Stimulated activated CD4-positive, alpha-beta T cell treated with anti-CD3 and anti-CD28 coated beads, TNF-alpha, amount 100 ng/mL, for 24 hours (primary cell): ENCODE measurements around the gene SEMA6D.

Experiments used
- DNase-seq, 3 experiments: peaks; one replicate each; pipeline ENCODE4 v3.0.0-alpha.2; 2020; ENCODE audit warnings: low read depth in 3 of 3

SEMA6D gene

DNA sequence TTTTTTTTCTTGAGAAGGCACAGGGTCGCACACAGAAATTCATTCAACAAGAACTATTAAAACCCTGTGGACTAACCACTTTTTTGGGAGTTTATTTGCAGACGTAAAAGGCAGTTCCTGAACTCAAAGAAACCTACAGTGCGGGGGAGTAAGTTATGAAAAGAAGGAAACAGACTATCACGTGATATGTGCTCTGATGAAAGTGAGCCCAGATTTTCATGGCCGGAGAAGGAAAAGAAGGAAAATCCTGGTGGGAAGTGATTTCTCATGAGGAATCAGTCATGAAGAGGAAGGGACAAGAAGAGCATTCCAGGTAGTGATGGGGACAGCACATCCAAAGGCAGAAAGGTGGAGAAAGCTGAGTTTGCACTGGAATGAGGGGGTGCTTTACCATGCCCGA lies 26.1 kb downstream of the SEMA6D start:
- no peak for DNase-seq

DNA sequence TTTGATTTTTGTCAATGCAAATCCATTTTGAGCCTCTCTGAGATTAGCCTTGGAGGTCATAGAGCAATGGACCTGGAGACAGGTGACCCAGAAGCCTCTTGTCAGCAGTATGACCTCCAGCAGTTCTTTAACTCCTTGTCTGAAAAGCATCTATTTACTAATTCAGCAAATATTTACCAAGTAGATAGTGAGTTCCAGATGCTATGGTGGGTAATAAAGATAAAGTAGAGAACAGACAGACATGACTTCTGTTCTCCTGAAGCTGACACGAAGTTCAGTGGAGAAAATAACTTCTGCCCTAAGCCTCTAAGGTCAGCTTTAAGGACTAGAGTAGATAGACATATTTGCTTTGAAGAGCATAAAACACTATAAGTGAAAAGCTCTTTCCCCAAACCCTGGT lies 26.6 kb downstream of the SEMA6D start:
- DNase-seq = no peak

DNA sequence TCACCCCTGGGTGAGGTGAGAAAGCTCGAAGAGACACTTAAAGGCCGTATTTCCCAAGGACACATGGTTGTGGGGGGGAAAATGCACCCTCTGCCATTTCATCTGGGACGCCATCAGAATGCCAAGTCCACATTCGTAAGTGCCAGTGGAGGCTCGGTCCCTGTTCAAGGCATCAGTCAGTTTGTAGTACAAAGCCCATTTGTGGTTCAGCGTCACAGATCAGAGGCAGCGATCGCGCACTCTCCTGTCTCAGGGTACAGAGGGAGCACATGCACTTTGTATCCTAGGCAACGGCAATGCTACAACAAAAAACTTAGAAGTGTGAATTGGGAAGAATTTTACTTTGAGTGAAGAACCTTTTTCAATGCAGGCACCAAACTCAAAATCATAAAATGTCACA lies 27.2 kb downstream of the SEMA6D start:
- no peak for DNase-seq

DNA sequence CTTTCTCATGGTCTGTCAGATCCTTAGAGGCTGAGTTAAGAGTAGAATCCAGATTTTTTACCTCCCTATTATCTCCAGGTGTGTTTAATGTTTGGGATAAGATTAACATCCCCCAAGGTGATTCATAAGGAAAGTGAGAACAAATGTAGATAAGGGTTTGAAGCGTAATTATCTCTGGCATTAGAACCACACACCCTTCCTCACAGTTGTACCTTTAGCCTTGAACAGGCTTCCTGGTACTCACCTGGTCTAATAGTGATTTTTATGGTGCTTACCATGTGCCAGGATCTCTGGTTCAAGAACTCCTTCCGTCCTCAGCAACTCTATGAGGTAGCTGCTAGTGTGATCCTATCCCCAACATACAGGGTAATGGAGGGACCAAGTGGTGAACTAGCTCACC lies 27.7 kb downstream of the SEMA6D start:
- no peak for DNase-seq

DNA sequence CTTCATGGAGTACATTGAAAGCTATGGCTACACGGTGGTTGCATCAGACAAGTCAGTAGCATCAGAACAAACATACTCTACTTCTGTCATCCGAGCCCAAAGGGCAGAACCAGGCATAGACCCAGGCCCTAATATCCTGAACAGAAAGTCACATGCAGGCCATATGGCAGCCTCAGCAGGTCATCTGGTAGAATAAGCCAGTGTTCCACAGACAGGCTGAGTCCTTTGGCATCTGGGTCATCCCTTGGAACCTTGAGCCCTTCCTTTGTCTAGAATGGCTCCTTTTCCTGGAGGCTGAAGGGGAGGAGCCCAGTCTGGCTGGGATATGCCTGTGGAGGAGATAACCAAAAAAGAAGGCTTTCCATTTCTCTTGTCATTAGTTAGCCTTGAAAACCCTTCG lies 29.2 kb downstream of the SEMA6D start:
- DNase-seq = no peak

DNA sequence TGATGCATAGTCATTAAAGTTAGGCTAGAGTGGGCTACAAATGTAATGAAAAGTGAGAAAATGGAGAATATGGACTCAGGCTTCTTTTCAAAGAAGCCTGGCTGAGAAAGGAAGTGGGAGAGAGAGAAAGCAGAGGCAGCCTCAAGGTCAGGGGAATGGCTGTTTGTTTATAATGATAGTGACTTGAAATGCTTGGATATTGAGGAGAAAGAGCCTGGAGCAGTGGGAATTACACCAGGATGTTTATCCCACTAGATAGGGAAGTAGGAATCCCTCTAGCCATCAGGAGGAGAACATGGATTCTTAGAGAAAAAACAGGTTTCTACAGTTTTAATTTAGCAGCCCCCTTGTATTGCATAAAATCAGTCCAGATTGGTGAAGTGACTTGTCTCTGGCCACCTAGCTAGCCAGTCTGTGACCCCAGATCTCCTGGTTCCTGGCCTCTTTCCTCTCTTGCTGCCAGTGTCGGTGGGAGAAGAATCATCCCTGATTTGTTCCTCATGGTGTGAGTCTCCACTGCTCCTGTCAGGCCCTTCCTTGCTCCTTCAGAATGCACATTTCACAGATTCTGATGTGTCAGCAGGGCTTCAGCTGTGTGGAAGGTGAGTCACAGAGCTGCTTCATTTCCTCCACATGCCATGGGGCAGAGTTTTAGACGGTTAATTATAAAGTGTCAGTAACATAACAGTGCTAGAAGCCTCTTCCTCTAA lies 32.9 kb downstream of the SEMA6D start:
- no peak for DNase-seq

DNA sequence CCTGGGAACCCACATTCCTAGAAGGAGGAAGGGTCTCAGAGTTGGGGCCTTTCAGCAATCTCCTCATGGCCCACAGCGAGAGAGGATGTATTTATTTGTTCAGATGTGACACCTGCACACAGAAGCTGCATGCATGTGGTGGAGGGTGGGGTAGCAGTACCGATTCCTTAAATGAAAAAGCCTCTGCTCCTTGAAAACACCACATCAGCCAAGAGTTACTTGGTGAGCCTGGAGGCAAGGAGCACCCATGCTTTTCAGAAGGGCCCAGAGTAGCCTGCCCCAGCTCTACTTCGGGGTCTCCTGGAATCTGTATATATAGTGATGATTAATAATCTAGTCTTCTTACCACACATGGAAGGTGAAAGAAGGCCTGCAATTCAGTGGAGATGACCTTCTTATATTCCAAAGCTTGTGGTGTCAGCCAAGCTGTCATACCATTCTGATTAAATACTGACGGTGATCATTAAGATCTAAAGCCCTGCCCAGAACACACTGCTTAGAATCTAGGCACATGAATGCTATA lies 33.5 kb downstream of the SEMA6D start:
- DNase-seq = no peak

DNA sequence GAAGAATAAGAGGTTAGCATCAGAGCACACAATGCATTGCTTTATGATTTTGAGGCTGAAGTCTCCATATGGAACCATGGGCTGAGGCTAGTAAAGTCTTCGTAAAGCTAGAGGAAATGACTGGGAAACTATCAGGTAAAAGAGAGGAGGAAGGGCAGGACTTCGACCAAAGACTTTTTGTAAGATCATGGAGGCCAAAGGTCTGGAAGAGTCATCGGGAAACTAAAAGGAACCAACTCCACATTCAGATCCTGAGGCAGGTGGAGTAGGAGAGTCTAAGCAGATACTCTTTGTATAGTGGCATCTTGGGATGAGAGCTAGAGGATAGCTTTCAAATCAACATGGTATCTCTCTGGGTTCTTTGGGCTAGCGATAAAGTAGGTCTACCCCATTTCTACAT lies 36.3 kb downstream of the SEMA6D start:
- no peak for DNase-seq

DNA sequence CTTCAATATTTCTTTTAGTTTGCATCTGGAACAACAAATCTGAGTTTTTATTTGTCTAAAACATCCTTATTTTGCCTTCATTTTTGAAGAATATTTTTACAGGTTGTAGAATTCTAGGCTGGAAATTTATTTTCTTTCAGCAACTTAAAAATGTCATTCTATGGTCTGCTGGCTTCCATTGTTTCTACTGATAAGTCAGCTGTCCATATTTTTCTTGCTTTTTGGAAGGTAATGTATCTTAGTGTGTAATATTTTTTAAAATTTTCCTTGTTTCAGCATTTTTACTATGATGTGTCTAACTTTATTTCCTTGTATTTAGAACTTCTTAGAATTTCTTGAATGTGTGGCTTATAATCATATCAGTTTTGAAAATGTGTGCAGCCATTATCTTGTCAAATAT lies 37.0 kb downstream of the SEMA6D start:
- no peak for DNase-seq

DNA sequence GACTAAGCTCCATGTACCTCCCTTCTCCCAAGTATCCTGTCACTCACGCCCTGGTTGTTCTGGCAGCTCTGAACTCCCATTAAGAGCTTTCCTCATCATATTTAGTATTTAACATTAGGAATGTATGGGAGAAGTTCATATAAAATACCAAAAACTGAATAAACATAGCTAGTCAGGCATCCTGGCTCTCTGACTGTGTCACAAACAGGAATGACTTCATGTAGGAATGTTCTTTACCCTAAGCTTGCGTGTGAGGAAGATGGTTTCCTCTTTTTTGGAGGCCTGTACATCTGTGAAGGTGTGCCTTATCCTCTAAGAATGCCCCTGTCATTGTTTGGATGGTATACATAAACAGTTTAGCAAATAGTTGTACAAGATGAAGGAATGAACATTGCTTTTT lies 38.6 kb downstream of the SEMA6D start:
- DNase-seq = no peak

DNA sequence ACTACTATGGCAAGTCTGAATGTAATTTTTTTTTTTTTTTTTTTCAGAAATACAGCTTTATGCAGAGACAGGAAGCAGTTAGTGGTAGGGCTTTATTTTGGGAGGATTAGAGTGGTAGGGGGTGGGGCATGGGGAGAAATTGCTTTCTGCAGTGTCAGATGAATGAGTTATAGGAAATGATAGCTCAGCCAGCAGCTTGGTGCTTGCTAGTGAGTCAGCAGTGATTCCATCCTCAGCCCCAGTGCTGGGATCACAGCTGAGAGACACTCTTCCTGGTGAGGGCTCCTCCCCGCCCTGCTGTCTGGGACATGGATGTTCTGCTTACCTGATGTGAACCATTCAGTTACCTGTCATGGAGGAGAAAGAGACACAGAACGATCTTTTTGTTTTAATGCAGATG lies 39.6 kb downstream of the SEMA6D start:
- no peak for DNase-seq

DNA sequence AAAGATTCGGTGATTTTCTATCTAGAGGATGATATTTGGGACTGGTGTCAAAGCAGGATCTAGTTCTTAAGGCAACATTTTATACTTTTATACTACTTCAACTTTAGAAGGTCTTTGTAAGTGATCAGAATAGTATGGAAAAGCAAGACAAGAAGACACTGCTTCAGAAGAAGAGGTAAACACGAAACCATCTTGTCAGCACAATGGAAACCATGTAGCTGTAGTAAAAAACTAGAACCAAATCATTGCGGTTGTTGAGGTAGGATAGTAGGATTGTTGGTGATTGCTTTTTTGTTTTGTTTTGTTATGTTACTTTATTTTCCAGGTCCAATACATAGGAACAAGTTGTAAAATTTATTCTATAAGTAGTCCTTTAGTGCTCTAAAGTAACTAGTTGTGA lies 40.0 kb downstream of the SEMA6D start:
- no peak for DNase-seq

DNA sequence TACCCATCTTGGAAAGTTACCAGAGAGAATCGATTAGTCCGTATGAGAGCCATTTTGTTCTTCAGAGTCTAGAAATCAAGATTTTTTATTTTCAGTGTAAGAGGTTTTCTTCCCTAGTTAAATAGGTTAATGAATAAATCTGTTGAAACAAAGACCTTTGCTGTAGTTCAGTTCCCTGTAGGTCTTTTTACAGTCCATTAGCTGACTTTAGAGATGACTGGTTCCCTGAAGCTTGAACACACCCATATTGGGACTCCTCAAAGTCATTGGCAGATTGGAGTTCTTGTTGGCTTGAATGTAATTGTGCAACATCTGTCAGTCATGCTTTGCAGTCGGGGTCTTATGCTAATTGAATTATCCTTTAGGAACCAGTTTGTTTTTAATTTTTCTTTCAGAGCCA lies 45.3 kb downstream of the SEMA6D start:
- DNase-seq = no peak

DNA sequence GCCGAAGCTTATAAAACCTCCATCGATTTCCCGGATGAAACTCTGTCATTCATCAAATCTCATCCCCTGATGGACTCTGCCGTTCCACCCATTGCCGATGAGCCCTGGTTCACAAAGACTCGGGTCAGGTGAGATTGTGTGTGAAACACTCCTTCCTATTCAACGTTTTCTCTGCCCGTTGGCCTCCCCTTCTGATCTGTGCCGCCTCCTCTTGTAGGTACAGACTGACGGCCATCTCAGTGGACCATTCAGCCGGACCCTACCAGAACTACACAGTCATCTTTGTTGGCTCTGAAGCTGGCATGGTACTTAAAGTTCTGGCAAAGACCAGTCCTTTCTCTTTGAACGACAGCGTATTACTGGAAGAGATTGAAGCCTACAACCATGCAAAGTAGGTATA lies 47.4 kb downstream of the SEMA6D start:
- no peak for DNase-seq

DNA sequence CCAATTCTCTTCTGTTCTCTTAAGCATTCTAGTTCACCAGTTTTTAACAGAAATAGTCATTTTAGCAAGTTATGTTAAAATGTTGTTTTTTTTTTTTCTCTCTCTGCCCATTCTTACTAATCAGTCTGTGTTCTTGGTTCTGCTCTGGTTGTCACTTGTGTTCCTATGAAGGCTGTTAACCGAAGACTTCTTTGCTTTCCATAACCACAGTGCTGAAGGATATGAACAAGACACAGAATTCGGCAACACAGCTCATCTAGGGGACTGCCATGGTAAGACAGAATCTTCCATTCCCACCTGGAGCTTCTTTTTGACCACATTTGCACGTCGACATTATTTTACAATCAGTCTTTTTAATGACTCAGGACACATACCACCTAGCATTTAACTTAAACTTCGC lies 49.1 kb downstream of the SEMA6D start:
- DNase-seq = no peak

DNA sequence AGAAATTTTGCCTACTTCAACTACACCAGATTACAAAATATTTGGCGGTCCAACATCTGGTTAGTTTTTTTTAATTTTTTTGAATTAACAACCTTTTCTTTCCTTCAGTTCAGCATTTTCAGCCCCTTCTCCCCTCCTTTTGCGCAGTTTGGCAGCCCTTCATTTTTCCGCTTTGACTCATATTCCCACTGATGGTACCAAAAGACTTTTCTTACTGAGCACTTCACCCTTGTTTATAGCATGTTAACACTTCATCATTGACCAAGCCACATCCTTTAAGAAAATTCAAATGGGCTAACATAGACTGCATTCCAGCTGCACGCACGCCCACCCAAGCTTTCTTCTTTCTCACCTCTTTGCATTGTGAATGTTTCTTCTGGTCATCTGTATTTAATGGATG lies 49.7 kb downstream of the SEMA6D start:
- DNase-seq = no peak

DNA sequence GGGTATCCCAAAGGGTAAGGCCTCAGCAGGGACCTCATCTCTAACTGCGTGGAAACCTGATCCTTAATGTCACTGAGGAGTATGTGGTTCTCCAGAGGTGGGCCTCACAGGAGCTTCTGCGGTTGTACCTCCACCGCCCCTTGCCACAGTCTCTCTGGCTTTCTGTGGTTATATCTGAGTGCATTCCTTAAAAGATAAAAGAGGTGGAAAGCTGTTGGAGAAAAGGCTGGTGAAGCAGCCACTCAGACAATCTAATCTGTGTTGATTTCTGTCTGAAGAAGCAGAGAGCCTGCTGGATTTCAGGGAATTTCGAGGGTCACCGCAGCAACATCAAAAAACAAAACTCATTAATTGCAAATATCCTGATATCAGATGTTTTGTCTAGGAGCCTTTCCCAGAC lies 51.4 kb downstream of the SEMA6D start:
- no peak for DNase-seq

DNA sequence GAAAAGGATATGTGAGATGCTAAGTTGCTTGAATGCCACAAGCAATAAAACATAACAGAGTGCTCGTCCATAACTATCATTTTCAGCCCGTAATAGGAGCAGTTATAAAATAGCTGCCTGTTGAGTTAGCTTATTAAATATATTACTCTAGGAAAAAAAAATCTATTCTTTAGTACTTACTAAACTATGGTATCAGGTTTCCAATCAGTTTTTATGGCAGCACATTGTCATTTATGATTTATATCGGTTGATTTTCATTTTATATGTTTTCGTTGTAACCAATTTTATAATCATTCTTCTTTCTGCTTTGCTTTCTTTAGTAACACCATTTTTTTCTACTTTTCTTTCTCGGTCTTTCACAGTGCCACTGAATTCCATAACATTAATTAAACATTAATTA lies 51.9 kb downstream of the SEMA6D start:
- DNase-seq = no peak

DNA sequence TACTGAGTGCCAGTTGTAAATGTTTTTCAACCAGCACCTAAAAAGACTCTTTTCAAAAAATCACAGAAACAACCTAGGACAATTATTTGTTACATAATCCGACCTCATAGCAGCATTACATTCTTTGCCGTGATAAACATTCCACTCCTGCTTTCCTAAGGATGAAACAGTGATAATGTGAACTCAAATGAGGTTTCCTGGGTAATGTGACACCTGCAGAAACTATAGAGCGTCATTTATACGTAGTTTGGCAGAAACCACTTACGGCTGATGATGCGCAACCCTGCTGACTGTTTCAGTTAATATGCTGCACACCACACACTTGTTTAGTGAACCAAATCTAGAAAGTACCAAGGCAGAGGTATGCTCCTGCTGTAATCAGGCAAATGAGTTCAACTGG lies 55.8 kb downstream of the SEMA6D start:
- no peak for DNase-seq

DNA sequence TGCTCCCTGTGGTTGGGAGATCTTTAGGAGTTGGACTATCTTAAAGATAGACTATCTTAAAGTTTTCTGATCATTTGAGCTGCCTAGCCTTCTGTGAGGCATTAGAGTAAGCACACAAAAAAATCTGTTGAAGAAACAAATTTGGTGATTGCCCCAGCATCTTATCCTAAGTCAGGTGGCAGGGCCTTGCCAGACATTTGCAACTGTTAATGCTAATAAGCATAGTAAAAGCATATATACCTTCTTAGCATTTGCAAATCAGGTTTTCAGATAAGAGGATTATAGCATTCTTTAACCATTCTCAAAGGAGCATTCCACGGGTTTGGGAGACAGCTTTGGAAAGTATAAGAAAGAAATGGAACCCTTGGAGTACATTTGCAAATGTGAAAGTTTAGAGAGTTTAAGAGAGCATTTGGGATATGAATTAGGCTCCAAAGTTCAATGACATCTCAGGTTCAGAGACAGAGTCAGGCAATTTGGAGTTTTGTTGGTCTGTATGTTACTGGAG lies 61.0 kb downstream of the SEMA6D start:
- no peak for DNase-seq

DNA sequence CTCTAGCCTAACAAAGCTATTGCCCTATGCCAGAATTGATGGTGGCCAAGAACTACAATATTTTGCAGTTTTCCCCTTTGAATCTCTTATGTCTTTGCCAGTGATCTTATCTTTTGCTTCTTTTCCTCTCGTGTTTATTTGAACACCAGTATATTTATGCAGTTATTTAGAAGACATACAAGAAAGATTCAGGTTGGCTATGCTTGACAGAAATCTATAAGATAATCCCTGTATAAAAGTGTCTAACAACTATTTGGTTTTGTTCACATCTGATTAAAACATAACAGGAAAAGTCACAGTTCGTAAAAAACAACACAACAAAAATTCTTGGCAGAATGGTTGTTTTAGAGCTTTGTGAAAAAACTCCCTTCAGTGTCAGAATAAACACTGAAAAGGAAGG lies 63.7 kb downstream of the SEMA6D start:
- DNase-seq = no peak

DNA sequence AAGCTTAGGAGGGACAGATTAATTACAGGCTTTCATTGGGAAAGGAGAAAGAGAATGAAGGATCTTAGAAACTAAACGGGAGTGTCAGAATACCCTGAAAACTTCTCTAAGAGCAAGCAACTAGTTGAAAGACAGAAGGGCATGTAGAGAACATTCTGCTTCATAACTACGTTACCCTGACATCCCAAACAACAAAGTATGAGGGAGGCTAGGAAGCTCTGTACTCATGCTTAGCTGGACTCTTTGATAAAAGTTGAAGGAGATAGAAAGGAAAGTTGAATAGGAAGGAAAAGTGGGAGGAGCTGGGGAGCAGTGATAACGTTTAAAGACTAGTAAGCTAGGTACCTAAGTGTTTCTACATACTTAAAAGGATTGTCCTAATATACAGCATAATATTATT lies 64.2 kb downstream of the SEMA6D start:
- DNase-seq = no peak

DNA sequence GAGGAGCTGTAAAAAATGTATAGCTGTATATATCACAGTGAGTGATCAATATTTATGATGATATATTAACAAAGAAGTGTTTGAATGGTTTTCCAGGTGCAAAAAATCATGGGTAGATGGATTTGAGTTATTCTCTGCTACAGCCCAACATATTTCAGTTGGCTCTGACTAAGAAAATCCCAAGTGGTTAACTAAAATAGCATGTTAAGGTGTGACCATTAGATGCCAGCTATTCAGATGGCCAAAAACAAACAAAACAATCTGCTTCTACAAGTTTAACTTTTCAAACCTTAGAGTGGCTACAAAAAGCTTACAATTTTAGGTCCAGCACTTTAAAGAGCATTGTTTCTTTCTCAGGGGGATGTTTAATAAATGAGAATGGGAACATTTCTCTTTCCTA lies 67.5 kb downstream of the SEMA6D start:
- no peak for DNase-seq

DNA sequence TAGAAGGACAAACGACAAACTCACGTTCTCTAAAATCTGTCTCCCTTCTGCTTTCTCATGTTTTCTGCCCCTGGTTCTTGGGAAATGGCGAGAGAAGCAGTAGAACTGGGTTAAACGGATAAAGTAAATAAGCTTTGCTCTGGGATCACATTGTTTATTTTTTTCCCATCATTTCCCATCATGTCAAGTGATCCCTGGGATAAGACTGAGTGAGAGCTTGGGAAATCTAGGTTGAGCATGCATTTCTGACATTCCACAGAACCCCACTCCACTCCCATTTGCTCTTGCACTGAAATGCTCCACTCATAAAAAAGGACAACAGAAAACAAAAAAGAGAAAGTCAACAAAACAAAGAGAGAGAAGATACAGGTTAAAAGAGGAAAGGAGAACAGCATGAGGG lies 69.1 kb downstream of the SEMA6D start:
- DNase-seq = no peak
